Stimulated activated naive CD8-positive, alpha-beta T cell treated with anti-CD3 and anti-CD28 coated beads, Interleukin-15, Interleukin-2, amounts not matched to agents 100 ng/mL and 50 ng/mL, for 24 hours (primary cell): ENCODE data around the gene IPO11.
"Not testable (repeated sequence)": the region's sequence is repeated elsewhere in the genome, so short reads cannot be mapped to it uniquely, and the experiment has no call there.

ENCODE experiments used
- H3K27ac Mint-ChIP-seq: one replicate; pipeline ENCODE4 v1.8.0; 2021; ENCODE audit warnings: mild to moderate bottlenecking, mixed read lengths
- H3K27me3 Mint-ChIP-seq: one replicate; pipeline ENCODE4 v1.8.0; 2021; ENCODE audit warnings: mixed read lengths
- H3K36me3 Mint-ChIP-seq: one replicate; pipeline ENCODE4 v1.8.0; 2021; ENCODE audit warnings: low read depth, mixed read lengths
- H3K4me1 Mint-ChIP-seq: one replicate; pipeline ENCODE4 v1.8.0; 2021; ENCODE audit warnings: low read depth, mixed read lengths
- H3K4me3 Mint-ChIP-seq: one replicate; pipeline ENCODE4 v1.8.0; 2021; ENCODE audit warnings: mild to moderate bottlenecking, mixed read lengths
- H3K9me3 Mint-ChIP-seq: one replicate; pipeline ENCODE4 v1.8.0; 2021; ENCODE audit warnings: mixed read lengths

IPO11 gene

DNA sequence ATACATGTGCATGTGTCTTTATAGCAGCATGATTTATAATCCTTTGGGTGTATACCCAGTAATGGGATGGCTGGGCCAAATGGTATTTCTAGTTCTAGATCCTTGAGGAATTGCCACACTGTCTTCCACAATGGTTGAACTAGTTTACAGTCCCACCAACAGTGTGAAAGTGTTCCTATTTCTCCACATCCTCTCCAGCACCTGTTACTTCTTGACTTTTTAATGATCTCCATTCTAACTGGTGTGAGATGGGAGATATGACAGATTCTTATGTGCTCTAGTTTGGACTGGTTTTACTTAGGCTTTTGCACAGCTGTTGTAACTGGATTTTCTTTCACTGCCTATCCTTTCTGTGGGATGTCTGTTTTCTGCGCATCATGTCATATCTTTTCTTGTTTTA, 108.2 kb downstream of the IPO11 start:
- not testable (repeated sequence) for H3K9me3 Mint-ChIP-seq, H3K27ac Mint-ChIP-seq, H3K4me1 Mint-ChIP-seq, H3K4me3 Mint-ChIP-seq, H3K27me3 Mint-ChIP-seq
- H3K36me3 Mint-ChIP-seq = peaks cover 64% of the 10 kb centered on the region

DNA sequence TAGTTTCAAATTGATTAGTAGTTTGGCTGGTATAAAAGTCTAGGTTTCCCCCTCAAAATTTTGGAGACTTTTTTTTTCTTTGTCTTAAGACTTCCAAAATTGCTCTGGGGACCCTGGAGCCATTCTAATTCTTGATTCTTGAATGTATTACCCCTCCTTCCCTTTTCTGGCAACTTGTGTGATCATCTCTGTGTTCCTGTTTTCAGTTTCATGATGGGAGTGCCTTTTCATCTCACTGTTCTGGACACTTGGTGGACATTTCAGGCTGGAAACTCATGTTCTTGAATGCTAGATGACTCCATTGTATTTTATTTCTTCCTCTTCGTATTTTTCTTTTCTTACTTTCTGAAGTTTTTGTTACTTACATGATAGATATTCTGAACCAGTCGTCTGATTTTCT, 108.8 kb downstream of the IPO11 start:
- H3K36me3 Mint-ChIP-seq = peaks cover 66% of the 10 kb centered on the region
- H3K4me1 Mint-ChIP-seq = peaks cover 9% of the 10 kb centered on the region
- H3K27ac Mint-ChIP-seq = peak overlapping the region; percentile 1
- H3K4me3 Mint-ChIP-seq = no peak overlapping the region
- no peaks in the 10 kb centered on the region for H3K9me3 Mint-ChIP-seq
- no peaks in the 10 kb centered on the region for H3K27me3 Mint-ChIP-seq

DNA sequence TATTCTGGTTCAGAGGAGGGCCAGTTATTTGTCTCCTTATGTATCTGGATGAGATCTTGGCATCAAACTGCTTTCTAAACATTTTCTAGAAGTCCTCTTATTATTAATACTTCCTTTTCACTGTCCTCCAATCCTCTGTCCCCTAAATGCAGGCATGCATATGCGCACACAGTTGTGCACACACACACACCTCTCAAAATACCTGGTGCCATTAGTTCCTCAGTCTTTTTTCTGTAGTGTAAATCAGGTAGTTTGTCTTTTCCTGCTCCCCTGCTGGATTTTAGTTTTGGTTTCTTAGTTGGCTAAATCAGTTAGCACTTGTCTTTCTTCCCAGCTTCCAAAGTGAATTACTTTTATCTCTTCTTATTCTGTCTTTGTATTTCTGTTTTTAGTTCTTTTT, 110.2 kb downstream of the IPO11 start:
- H3K27me3 Mint-ChIP-seq = no peaks in the 10 kb centered on the region
- peak overlapping the region; percentile 26 for H3K27ac Mint-ChIP-seq
- H3K36me3 Mint-ChIP-seq = peaks cover 62% of the 10 kb centered on the region

DNA sequence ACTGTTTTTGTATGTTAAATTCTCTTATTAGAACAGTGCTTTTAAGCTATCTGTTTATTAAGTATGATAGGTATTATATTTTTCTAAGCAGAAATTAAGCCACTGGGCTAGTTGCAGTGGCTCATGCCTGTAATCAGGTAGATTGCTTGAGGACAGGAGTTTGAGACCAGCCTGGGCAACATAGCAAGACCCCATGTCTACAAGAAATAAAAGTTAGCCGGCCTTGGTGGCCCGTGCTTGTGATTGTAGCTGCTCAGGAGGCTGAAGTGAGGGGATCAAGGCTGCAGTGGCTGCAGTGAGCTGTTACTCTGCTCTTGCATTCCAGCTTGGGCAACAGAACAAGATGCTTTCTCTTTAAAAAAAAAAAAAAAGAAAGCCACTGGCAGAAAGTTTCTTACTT, 121.0 kb downstream of the IPO11 start:
- peaks cover 7% of the 10 kb centered on the region for H3K4me1 Mint-ChIP-seq
- peaks cover 41% of the 10 kb centered on the region for H3K36me3 Mint-ChIP-seq
- H3K9me3 Mint-ChIP-seq = no peaks in the 10 kb centered on the region
- no peak overlapping the region for H3K27ac Mint-ChIP-seq
- no peaks in the 10 kb centered on the region for H3K27me3 Mint-ChIP-seq
- H3K4me3 Mint-ChIP-seq = no peak overlapping the region

More for the DNA sequence above, 110.2 kb downstream of the IPO11 start:
- H3K4me1 Mint-ChIP-seq = peaks cover 9% of the 10 kb centered on the region
- H3K9me3 Mint-ChIP-seq = no peaks in the 10 kb centered on the region
- H3K4me3 Mint-ChIP-seq = no peak overlapping the region

DNA sequence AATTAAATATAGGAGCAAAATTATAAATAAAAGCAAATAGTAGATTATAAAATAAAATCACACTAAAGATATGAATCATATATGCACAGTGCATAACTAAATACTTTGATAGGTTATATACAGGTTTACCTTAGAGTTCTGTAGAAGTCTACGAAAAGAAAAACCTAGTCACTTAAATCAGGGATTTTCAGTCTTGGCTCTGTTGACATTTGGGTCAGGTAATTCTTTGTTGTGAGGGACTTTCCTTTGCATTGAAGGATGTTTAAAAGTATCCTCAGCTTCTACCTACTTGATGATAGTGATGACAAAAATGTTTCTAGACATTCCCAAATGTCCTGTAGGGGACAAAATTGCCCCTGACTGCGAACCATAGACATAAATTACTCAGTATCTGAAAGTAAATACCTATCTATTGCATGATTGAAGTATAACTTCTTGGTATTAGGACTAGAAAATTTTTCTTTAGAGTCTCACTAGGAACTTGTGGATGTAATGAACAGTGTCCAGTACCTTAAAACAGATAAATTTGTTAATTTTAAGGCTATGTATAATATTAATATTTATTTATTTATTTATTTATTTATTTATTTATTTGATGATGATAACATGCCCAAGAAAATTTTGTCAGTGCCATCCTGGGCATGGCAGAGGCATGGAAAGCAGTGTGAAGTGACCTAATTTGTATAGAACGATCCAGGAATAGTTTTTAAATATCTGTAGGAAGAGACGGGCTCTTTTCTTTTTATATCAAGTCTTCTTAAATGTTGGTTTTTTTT, 122.1 kb downstream of the IPO11 start:
- H3K4me1 Mint-ChIP-seq = peaks cover 10% of the 10 kb centered on the region
- no peaks in the 10 kb centered on the region for H3K9me3 Mint-ChIP-seq
- H3K27ac Mint-ChIP-seq = no peak overlapping the region
- H3K27me3 Mint-ChIP-seq = no peaks in the 10 kb centered on the region
- H3K36me3 Mint-ChIP-seq = peaks cover 45% of the 10 kb centered on the region
- no peak overlapping the region for H3K4me3 Mint-ChIP-seq

DNA sequence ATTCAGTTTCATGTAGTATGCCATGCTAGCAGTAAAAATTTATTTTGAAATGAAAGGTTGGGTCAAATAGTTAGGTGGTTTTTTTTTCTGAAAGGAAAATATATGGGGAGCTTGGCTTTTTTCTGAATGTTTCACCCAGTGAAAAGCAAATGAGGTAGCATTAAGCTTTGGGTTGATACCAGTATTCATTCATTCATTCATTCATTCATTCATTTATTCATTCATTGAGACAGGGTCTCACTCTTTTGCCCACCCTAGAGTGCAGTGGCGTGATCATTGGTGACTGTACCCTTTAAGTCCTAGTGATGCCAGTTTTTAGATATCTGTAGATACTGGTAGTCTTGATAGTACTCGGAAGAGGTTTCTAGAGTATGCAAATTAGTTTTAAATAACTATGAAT, 123.7 kb downstream of the IPO11 start:
- peaks cover 10% of the 10 kb centered on the region for H3K4me1 Mint-ChIP-seq
- no peaks in the 10 kb centered on the region for H3K9me3 Mint-ChIP-seq
- no peaks in the 10 kb centered on the region for H3K27me3 Mint-ChIP-seq
- no peak overlapping the region for H3K4me3 Mint-ChIP-seq
- H3K36me3 Mint-ChIP-seq = peaks cover 41% of the 10 kb centered on the region
- H3K27ac Mint-ChIP-seq = no peak overlapping the region

DNA sequence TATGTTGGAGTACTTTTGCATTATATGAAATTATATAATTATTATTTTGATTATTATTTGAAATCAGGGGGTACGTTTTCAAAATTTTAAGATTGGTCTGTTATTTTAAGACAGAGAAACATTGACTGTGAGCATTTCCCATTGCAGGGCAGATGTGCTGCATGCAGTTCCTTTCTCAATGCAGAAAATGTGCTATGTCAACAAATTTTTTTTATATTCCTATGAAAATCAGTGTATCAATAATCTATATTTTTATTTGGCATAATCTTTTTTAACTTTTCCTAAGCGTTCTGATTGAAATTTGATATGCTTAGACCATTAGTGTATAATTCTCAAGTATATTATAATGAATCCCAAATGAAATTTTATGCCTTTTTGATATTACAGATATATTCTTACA, 124.2 kb downstream of the IPO11 start:
- H3K4me1 Mint-ChIP-seq = peaks cover 10% of the 10 kb centered on the region

DNA sequence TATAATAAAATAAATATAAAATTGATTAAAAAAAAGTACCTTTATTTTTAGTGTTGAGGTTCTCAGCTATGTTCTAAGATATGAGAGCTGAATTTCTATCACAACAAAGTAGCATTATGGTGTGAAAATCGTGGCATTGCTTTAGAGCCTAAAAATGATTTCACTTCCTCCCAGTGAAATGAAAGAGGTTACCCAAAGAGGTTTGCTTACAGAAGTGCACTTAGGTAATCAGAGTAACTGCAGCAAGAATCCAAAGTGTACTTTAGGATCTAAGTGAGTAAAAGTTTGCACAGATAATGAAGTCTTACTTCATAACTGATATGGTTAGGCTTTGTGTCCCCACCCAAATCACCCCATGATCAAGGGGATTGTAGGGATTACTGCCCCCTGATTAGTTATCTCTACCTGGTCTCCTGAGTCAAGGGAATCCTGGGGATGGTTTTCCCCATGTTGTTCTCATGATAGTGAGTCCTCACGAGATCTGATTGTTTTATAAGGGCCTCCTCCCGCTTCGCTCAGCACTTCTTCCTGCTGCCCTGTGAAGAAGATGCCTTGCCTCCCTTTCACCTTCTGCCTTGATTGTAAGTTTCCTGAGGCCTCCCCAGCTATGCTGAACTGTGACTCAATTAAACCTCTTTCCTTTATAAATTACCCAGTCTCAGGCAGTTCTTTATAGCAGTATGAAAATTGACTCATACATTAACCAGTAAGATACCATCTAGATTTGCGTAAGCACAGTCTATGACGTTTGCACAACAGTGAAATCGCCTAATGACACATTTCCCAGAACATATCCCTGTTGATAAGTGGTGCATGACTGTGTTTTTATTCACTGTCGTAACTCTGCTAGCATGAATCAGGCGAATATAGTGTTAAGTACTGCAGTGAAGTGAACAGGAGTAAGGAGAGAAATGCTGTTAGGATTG, 125.7 kb downstream of the IPO11 start:
- Mint-ChIP-seq H3K27ac (peak overlapping the region; percentile 59), H3K9me3 (no peaks in the 10 kb centered on the region), H3K4me1 (peaks cover 10% of the 10 kb centered on the region), H3K4me3 (no peak overlapping the region), H3K36me3 (peaks cover 41% of the 10 kb centered on the region), H3K27me3 (no peaks in the 10 kb centered on the region)

More for the DNA sequence above, 124.2 kb downstream of the IPO11 start:
- Mint-ChIP-seq H3K4me3 (no peak overlapping the region), H3K9me3 (no peaks in the 10 kb centered on the region), H3K27me3 (no peaks in the 10 kb centered on the region), H3K36me3 (peaks cover 38% of the 10 kb centered on the region), H3K27ac (no peak overlapping the region)

DNA sequence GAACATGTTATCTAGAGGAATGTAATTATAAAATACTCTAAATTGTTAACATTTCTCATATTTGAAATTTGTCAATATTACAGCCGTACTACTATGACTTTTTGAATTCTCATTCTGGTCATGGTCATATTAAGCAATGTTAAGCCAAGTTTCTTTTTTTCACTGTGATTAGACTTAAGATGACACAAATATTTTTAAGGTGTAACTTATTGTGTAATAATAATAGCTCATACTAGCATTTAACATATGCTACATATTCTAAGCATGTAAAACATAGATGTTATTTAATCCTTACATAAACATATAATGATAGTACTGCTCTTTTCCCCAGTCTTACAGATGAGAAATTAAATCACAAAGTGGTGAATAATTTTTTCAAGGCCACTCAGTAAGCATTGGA, 130.2 kb downstream of the IPO11 start:
- Mint-ChIP-seq H3K27ac (no peak overlapping the region), H3K9me3 (peaks cover 8% of the 10 kb centered on the region), H3K4me3 (no peak overlapping the region), H3K4me1 (peaks cover 10% of the 10 kb centered on the region), H3K27me3 (no peaks in the 10 kb centered on the region), H3K36me3 (peaks cover 55% of the 10 kb centered on the region)

DNA sequence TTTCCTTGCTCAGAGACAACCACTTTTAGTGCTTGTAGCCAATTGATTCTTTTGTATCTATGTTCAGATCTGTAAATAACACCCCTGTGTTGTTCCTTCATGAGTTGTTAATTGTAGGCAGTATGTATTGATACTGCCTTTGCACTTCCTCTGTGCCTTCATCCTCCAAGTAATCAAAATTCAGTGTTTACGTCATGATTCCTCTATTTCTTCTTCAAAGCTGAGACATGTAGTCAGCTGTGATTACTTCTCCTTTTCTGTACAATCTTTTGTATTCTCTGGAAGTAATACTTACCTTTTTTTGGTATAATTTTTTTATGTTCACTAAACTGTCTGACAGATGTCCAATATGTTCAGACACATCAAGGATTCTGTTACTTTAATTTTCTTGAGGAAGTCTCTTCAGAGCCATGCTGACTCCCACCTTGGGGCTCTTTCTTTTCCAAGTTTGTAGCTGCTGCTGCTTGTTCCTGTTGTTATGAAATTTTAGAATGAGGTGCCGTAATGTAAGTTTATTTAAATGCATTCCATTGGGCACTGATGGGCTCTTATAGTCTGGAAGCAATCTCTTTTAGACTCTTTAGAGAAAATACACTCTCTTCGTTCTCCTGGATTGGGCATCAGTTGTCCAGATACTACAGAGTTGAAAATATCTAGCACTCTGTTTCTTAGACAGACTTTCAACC, 135.5 kb downstream of the IPO11 start:
- Mint-ChIP-seq H3K4me3 (no peak overlapping the region), H3K4me1 (no peaks in the 10 kb centered on the region), H3K27ac (peak overlapping the region; percentile 20), H3K27me3 (no peaks in the 10 kb centered on the region), H3K36me3 (peaks cover 46% of the 10 kb centered on the region), H3K9me3 (peaks cover 8% of the 10 kb centered on the region)

DNA sequence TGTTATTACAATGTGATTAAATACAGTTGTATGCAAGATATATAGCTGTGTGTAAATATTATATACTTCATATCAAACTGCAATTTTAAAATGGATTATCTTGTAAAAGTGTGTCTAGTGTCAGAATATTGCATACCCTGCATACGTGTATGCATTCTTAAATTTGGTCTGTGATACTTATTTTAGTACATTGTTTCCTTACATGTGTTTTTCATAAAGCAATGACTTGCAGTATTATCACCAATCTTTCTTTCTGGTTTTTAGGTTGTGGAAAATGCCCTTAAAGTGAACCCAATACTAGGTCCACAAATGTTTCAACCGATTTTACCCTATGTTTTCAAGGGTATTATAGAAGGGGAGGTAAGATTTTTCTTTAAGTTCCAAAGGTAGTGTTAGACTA, 137.5 kb downstream of the IPO11 start:
- Mint-ChIP-seq H3K9me3 (no peaks in the 10 kb centered on the region), H3K27me3 (no peaks in the 10 kb centered on the region), H3K36me3 (peaks cover 38% of the 10 kb centered on the region), H3K4me1 (no peaks in the 10 kb centered on the region), H3K27ac (no peak overlapping the region), H3K4me3 (no peak overlapping the region)

DNA sequence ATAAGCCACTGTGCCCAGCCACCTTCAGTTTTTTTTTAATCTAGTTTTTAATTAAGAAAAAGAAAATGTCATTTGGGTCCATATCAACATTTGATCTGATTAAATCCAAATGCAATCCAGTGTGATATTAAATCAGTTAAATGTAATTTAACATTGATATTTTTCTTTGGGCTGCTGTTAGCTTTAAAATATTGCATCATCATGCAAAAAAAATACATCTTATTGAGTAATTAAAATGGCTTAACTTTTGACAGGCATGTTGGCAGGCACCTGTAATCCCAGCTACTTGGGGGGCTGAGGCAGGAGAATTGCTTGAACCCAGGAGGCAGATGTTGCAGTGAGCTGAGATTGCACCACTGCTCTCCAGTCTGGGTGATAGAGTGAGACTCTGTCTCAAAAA, 143.4 kb downstream of the IPO11 start:
- Mint-ChIP-seq H3K27me3 (no peaks in the 10 kb centered on the region), H3K36me3 (peaks cover 55% of the 10 kb centered on the region), H3K4me1 (no peaks in the 10 kb centered on the region), H3K9me3 (no peaks in the 10 kb centered on the region), H3K4me3 (no peak overlapping the region), H3K27ac (no peak overlapping the region)

DNA sequence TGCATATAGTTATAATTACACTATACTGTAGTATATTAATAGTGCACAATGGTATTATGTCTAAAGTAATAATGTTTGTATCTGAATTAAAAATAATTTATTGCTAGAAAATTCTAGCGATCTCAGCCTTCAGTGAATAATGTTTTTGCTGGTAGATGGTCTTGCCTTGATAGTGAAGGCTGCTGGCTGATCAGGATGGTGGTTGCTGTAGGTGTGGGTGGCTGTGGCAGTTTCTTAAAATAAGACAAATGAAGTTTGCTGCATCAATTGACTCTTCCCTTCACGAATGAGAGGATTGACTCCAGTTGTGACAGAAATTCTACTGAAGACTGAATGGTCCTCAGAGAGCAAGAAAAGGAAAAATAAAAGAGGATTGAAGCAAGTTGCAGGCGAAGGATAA, 146.4 kb downstream of the IPO11 start:
- H3K9me3 Mint-ChIP-seq = no peaks in the 10 kb centered on the region
- H3K4me3 Mint-ChIP-seq = no peak overlapping the region
- H3K27ac Mint-ChIP-seq = no peak overlapping the region
- H3K27me3 Mint-ChIP-seq = no peaks in the 10 kb centered on the region
- peaks cover 42% of the 10 kb centered on the region for H3K36me3 Mint-ChIP-seq
- H3K4me1 Mint-ChIP-seq = no peaks in the 10 kb centered on the region

DNA sequence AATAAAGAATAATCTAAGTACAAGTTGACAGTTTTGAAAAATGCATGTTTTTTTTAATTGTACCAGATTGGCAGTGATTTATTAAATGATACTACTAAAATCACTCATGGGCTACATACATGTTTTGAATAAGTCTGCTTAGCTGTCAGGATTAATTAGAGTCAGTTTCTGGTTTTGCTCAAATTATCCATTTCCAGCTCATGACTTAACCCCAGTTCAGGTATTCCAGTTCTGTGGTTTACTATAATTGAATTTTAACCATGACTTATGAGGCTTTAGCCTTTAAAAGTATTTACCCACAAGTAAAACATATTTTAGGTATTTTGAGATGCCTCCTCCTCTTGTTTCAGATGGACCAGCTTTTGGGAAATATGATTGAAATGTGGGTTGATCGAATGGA, 148.2 kb downstream of the IPO11 start:
- Mint-ChIP-seq H3K4me1 (no peaks in the 10 kb centered on the region), H3K4me3 (no peak overlapping the region), H3K27ac (no peak overlapping the region), H3K9me3 (peaks cover 5% of the 10 kb centered on the region), H3K36me3 (peaks cover 54% of the 10 kb centered on the region), H3K27me3 (no peaks in the 10 kb centered on the region)

DNA sequence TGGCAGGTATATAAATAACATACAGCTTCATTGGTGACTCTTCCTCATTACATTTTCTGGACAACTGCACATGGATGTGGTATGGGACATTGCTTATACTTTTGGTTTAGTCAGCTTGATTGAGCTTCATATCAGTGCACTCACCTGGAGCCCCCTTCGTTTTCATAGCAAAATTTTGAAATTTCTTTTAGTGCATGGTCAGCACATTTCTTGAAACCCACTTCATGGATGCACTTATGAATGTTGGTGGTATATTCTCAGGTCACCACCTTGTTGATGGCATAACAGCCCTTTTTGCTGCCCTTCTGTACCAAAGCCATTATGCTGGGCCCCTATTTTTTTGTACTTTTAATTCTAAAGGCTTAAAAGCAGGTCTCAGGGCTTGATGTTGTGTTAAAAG, 149.3 kb downstream of the IPO11 start:
- H3K27ac Mint-ChIP-seq = no peak overlapping the region
- H3K9me3 Mint-ChIP-seq = peaks cover 10% of the 10 kb centered on the region
- no peaks in the 10 kb centered on the region for H3K4me1 Mint-ChIP-seq
- no peaks in the 10 kb centered on the region for H3K27me3 Mint-ChIP-seq
- no peak overlapping the region for H3K4me3 Mint-ChIP-seq
- peaks cover 60% of the 10 kb centered on the region for H3K36me3 Mint-ChIP-seq
